ENCODE data around the gene CACNG4. TPM values are rescaled to one million over a fixed set of nuclear protein-coding genes. Genes with fewer than 3 reads are reported as not detected.

CACNG4 gene
- total and polyA plus RNA-seq, 9 of the 15 experiments (the other 6 are each of a cell fraction or from before 2014, with no cell fraction given) = 0.07 TPM; not detected in 8

- TF ChIP-seq ZNF318 (IDR thresholded peaks at IDR 0.05; ENCODE audit: borderline replicate concordance in 1 of 2, low read depth in 1 of 2) (no peak), ZNF3 (CRISPR knock-in tag; IDR thresholded peaks at IDR 0.05) (no peak), ZNF57 (CRISPR knock-in tag; IDR thresholded peaks at IDR 0.05) (no peak), ZNF224 (CRISPR knock-in tag; IDR thresholded peaks at IDR 0.05) (no peak)
Observed at GRCh38 chr17:66929591-66929990, 34.9 kb upstream of the CACNG4 start (continued).

Data from K562 (cell line).